IPS-18c (cell line): ENCODE results near the gene CACNG1.

ENCODE experiments used
- H3K4me3 ChIP-seq: 2 replicates; pipeline ENCODE4 v1.7.0; 2013; ENCODE audit warnings: low read depth, mild to moderate bottlenecking, low read length, moderate library complexity; ENCODE audit not compliant: insufficient read depth
- H3K9me3 ChIP-seq: one replicate; pipeline ENCODE4 v1.6.1; 2013; ENCODE audit warnings: mild to moderate bottlenecking, low read length, moderate library complexity; ENCODE audit not compliant: control insufficient read depth, insufficient read depth

Gene CACNG1

GRCh38 chr17:67041941-67042899 lies 2.1 kb upstream of the CACNG1 start:
- no peak overlapping the region for H3K4me3 ChIP-seq
- H3K9me3 ChIP-seq: no peaks in the 10 kb centered on the region

- peaks cover 7% of the 10 kb centered on the region for H3K9me3 ChIP-seq
- H3K4me3 ChIP-seq: no peak overlapping the region
Measured at GRCh38 chr17:67043283-67043682, 1.1 kb upstream of the CACNG1 start.

- H3K4me3 ChIP-seq: no peak overlapping the region
Measured at GRCh38 chr17:67044940-67045339, 586 bp downstream of the CACNG1 start.

GRCh38 chr17:67046398-67046797 lies 2.0 kb downstream of the CACNG1 start:
- Histone ChIP-seq H3K4me3 (no peak overlapping the region), H3K9me3 (peaks cover 7% of the 10 kb centered on the region)

More at GRCh38 chr17:67044940-67045339, 586 bp downstream of the CACNG1 start:
- H3K9me3 ChIP-seq: peaks cover 7% of the 10 kb centered on the region

- H3K4me3 ChIP-seq: no peak overlapping the region
Measured at GRCh38 chr17:67047382-67047781, 3.0 kb downstream of the CACNG1 start.

GRCh38 chr17:67049025-67049739 lies 4.8 kb downstream of the CACNG1 start:
- H3K9me3 ChIP-seq: peaks cover 7% of the 10 kb centered on the region
- peak overlapping the region; percentile 1; the same call in 1 of the 2 replicates for H3K4me3 ChIP-seq

More at GRCh38 chr17:67047382-67047781, 3.0 kb downstream of the CACNG1 start:
- peaks cover 7% of the 10 kb centered on the region for H3K9me3 ChIP-seq

- peaks cover 7% of the 10 kb centered on the region for H3K9me3 ChIP-seq
Measured at GRCh38 chr17:67050066-67050465, 5.7 kb downstream of the CACNG1 start.

GRCh38 chr17:67050471-67051154 lies 6.3 kb downstream of the CACNG1 start:
- Histone ChIP-seq H3K9me3 (peaks cover 7% of the 10 kb centered on the region), H3K4me3 (no peak overlapping the region)

More at GRCh38 chr17:67050066-67050465, 5.7 kb downstream of the CACNG1 start:
- H3K4me3 ChIP-seq: no peak overlapping the region

- no peak overlapping the region for H3K4me3 ChIP-seq
- H3K9me3 ChIP-seq: peaks cover 7% of the 10 kb centered on the region
Measured at GRCh38 chr17:67051155-67051538, 6.8 kb downstream of the CACNG1 start.

GRCh38 chr17:67051837-67052236 lies 7.5 kb downstream of the CACNG1 start:
- no peak overlapping the region for H3K4me3 ChIP-seq
- H3K9me3 ChIP-seq: peaks cover 7% of the 10 kb centered on the region

- H3K4me3 ChIP-seq: no peak overlapping the region
- H3K9me3 ChIP-seq: peaks cover 4% of the 10 kb centered on the region
Measured at GRCh38 chr17:67052720-67053437, 8.5 kb downstream of the CACNG1 start.

GRCh38 chr17:67053438-67054000 lies 9.2 kb downstream of the CACNG1 start:
- no peaks in the 10 kb centered on the region for H3K9me3 ChIP-seq

GRCh38 chr17:67054011-67054591 lies 9.7 kb downstream of the CACNG1 start:
- Histone ChIP-seq H3K9me3 (no peaks in the 10 kb centered on the region), H3K4me3 (no peak overlapping the region)

More at GRCh38 chr17:67053438-67054000, 9.2 kb downstream of the CACNG1 start:
- no peak overlapping the region for H3K4me3 ChIP-seq

- Histone ChIP-seq H3K4me3 (no peak overlapping the region), H3K9me3 (no peaks in the 10 kb centered on the region)
Measured at GRCh38 chr17:67054608-67055007, 10.3 kb downstream of the CACNG1 start.

GRCh38 chr17:67055041-67055443 lies 10.7 kb downstream of the CACNG1 start:
- Histone ChIP-seq H3K9me3 (no peaks in the 10 kb centered on the region), H3K4me3 (no peak overlapping the region)
